Type B pancreatic cell (in vitro differentiated cells): ENCODE data around the gene PRDM1. TPM values are rescaled to one million over a fixed set of nuclear protein-coding genes. Genes with fewer than 3 reads are reported as not detected.

Source experiments
- DNase-seq: peaks from one replicate; pipeline ENCODE4 v3.0.0; 2021; ENCODE audit warnings: mixed read lengths; ENCODE audit not compliant: unreplicated experiment; ENCODE audit errors: extremely low spot score
- H3K27ac Mint-ChIP-seq: 2 replicates; pipeline ENCODE4 v1.8.0; 2021; ENCODE audit warnings: mild to moderate bottlenecking, mixed read lengths
- H3K27me3 Mint-ChIP-seq: 2 replicates; pipeline ENCODE4 v1.8.0; 2021; ENCODE audit warnings: mixed read lengths
- H3K36me3 Mint-ChIP-seq: 2 replicates; pipeline ENCODE4 v1.8.0; 2021; ENCODE audit warnings: mixed read lengths
- H3K4me1 Mint-ChIP-seq: one replicate; pipeline ENCODE4 v1.8.0; 2021; ENCODE audit warnings: mixed read lengths; ENCODE audit not compliant: unreplicated experiment
- H3K4me3 Mint-ChIP-seq: 2 replicates; pipeline ENCODE4 v1.8.0; 2021; ENCODE audit warnings: mild to moderate bottlenecking, mixed read lengths
- H3K9me3 Mint-ChIP-seq: 2 replicates; pipeline ENCODE4 v1.8.0; 2021; ENCODE audit warnings: mixed read lengths
- CTCF ChIP-seq: fragments of 200-600 bp; sonication (generic); conservative IDR thresholded peaks from 2 replicates; pipeline ENCODE4 v1.5.0; 2021; ENCODE audit warnings: antibody characterized with exemption, mild to moderate bottlenecking
- total RNA-seq: library from RNA; stranded (reverse); gene quantifications from 2 replicates; pipeline ENCODE4 v1.2.1, GENCODE V29; 2021; ENCODE audit warnings: low replicate concordance

PRDM1 gene
- total RNA-seq, 1 donor from 2014 or later = 15.5 TPM

GRCh38 chr6:106079961-106080762 is 6.0 kb upstream of the PRDM1 start:
- Mint-ChIP-seq H3K4me3 (no peak overlapping the region), H3K4me1 (peaks cover 31% of the 10 kb centered on the region), H3K9me3 (no peaks in the 10 kb centered on the region), H3K27ac (no peak overlapping the region), H3K27me3 (peaks cover 33% of the 10 kb centered on the region), H3K36me3 (no peaks in the 10 kb centered on the region)
- TF ChIP-seq CTCF = no peak
- DNase-seq = no peak

- Mint-ChIP-seq H3K27ac (no peak overlapping the region), H3K36me3 (no peaks in the 10 kb centered on the region), H3K9me3 (no peaks in the 10 kb centered on the region), H3K27me3 (peaks cover 37% of the 10 kb centered on the region), H3K4me3 (no peak overlapping the region), H3K4me1 (peaks cover 36% of the 10 kb centered on the region)
- no peak for DNase-seq
- no peak for TF ChIP-seq CTCF
Measured at GRCh38 chr6:106080763-106081095, 5.4 kb upstream of the PRDM1 start.

- Mint-ChIP-seq H3K27me3 (peaks cover 42% of the 10 kb centered on the region), H3K36me3 (no peaks in the 10 kb centered on the region), H3K4me3 (no peak overlapping the region), H3K9me3 (no peaks in the 10 kb centered on the region), H3K4me1 (peaks cover 40% of the 10 kb centered on the region), H3K27ac (no peak overlapping the region)
- DNase-seq = no peak
- no peak for TF ChIP-seq CTCF
Measured at GRCh38 chr6:106081715-106082114, 4.4 kb upstream of the PRDM1 start.

- H3K4me3 Mint-ChIP-seq = no peak overlapping the region
- no peak overlapping the region for H3K27ac Mint-ChIP-seq
- H3K9me3 Mint-ChIP-seq = no peaks in the 10 kb centered on the region
- H3K27me3 Mint-ChIP-seq = peaks cover 46% of the 10 kb centered on the region
- DNase-seq = no peak
- peaks cover 43% of the 10 kb centered on the region for H3K4me1 Mint-ChIP-seq
- no peaks in the 10 kb centered on the region for H3K36me3 Mint-ChIP-seq
- no peak for TF ChIP-seq CTCF
Measured at GRCh38 chr6:106082735-106083398, 3.3 kb upstream of the PRDM1 start.

GRCh38 chr6:106083618-106084017 is 2.5 kb upstream of the PRDM1 start:
- no peak for TF ChIP-seq CTCF
- H3K27me3 Mint-ChIP-seq = peaks cover 50% of the 10 kb centered on the region
- no peaks in the 10 kb centered on the region for H3K36me3 Mint-ChIP-seq
- peak overlapping the region; percentile 89 for H3K27ac Mint-ChIP-seq
- H3K4me1 Mint-ChIP-seq = peaks cover 42% of the 10 kb centered on the region
- H3K4me3 Mint-ChIP-seq = no peak overlapping the region
- DNase-seq = no peak
- H3K9me3 Mint-ChIP-seq = no peaks in the 10 kb centered on the region
